Sigmoid colon (tissue), 4 donors: ENCODE data around the gene C10orf105.

ENCODE experiments used
- POLR2AphosphoS5 ChIP-seq, 4 donors: sonication (generic); formaldehyde crosslinking; IDR thresholded peaks; one replicate each; pipeline ENCODE4 v1.6.1; 2017; ENCODE audit warnings: antibody characterized with exemption in 4 of 4
- TF ChIP-seq, protein P1 (sequence below), 4 experiments: fragments of 450-650 bp in 3 of 4; fragments of 200-600 bp in 1 of 4; IDR thresholded peaks; one replicate each; pipeline ENCODE4 v1.5.1; 2016 to 2019; ENCODE audit warnings: antibody characterized with exemption in 4 of 4, mild to moderate bottlenecking in 3 of 4, moderate library complexity in 2 of 4

DNA sequence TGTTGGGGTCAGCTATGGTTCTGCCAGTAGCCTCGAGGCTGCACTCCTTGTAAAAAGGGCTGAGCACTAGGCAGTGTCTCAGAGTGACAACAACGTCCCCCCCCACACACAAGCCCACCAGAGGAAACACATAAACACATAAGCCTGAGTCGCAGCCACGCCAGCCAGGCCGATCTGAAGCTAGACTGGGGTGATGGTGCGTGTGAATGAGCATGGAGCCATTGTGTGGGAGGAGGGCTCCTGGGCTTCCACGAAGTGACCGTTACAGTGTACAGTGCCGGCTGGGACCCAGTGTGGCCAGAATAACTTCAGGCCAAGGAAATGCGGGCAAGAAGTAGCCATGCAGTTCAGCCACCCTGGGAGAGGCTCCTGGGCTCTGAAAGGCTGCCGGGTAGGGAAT lies 3.7 kb upstream of the C10orf105 start:
- TF ChIP-seq, protein P1, sequence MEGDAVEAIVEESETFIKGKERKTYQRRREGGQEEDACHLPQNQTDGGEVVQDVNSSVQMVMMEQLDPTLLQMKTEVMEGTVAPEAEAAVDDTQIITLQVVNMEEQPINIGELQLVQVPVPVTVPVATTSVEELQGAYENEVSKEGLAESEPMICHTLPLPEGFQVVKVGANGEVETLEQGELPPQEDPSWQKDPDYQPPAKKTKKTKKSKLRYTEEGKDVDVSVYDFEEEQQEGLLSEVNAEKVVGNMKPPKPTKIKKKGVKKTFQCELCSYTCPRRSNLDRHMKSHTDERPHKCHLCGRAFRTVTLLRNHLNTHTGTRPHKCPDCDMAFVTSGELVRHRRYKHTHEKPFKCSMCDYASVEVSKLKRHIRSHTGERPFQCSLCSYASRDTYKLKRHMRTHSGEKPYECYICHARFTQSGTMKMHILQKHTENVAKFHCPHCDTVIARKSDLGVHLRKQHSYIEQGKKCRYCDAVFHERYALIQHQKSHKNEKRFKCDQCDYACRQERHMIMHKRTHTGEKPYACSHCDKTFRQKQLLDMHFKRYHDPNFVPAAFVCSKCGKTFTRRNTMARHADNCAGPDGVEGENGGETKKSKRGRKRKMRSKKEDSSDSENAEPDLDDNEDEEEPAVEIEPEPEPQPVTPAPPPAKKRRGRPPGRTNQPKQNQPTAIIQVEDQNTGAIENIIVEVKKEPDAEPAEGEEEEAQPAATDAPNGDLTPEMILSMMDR (IDR thresholded peaks at IDR 0.05), result no peak
- no peak for TF ChIP-seq POLR2AphosphoS5 (IDR thresholded peaks at IDR 0.05)
